Epithelial cell of esophagus (primary cell): ENCODE results near the gene BRD1.

Experiments
- DNase-seq: peaks from one replicate; pipeline ENCODE4 v3.0.0; 2010; ENCODE audit warnings: low read depth
- H3K4me3 ChIP-seq: 2 replicates; pipeline ENCODE4 v1.5.1; 2011; ENCODE audit warnings: mild to moderate bottlenecking, low read length, control low read depth
- CTCF ChIP-seq: IDR thresholded peaks from 2 replicates; pipeline ENCODE4 v1.5.1; 2011; ENCODE audit warnings: low read depth, mild to moderate bottlenecking, low read length, control low read depth, inconsistent platforms; ENCODE audit not compliant: insufficient read depth; ENCODE audit errors: missing control alignments

Gene BRD1

GRCh38 chr22:49726022-49726681, 101.5 kb downstream of the BRD1 start:
- no peak overlapping the region for H3K4me3 ChIP-seq
- DNase-seq: no peak
- no peak for TF ChIP-seq CTCF

- no peak for DNase-seq
- no peak overlapping the region for H3K4me3 ChIP-seq
- no peak for TF ChIP-seq CTCF
Observed at GRCh38 chr22:49725516-49725915, 102.2 kb downstream of the BRD1 start.

- TF ChIP-seq CTCF: peak; percentile 27
- H3K4me3 ChIP-seq: no peak overlapping the region
- peak; percentile 13 for DNase-seq
Observed at GRCh38 chr22:49724893-49725489, 102.7 kb downstream of the BRD1 start.

- TF ChIP-seq CTCF: no peak
- DNase-seq: no peak
- no peak overlapping the region for H3K4me3 ChIP-seq
Observed at GRCh38 chr22:49724030-49724892, 103.4 kb downstream of the BRD1 start.

- no peak overlapping the region for H3K4me3 ChIP-seq
- TF ChIP-seq CTCF: no peak
- DNase-seq: no peak
Observed at GRCh38 chr22:49723478-49724029, 104.1 kb downstream of the BRD1 start.
